SIG-M5 treated with dmso at 0.1 percent for 504 hours (cell line): ENCODE measurements around the gene MYBPH.

Source experiments
- DNase-seq: peaks from one replicate; lab custom pipeline; 2025; ENCODE audit not compliant: unreplicated experiment; lab: John Stamatoyannopoulos, UW

MYBPH gene

GRCh38 chr1:203175237-203175826 is at the start of gene MYBPH:
MYBPH (minus strand) TSS chr1:203175826; CDS start chr1:203175755, 71 bp downstream.
- DNase-seq: no peak

- peak; percentile 29 for DNase-seq
Measured at GRCh38 chr1:203225071-203225470, 49.4 kb upstream of the MYBPH start.

GRCh38 chr1:203223012-203223775 is 47.6 kb upstream of the MYBPH start:
- no peak for DNase-seq

- no peak for DNase-seq
Measured at GRCh38 chr1:203219934-203220333, 44.3 kb upstream of the MYBPH start.

- no peak for DNase-seq
Measured at GRCh38 chr1:203219171-203219570, 43.5 kb upstream of the MYBPH start.

- DNase-seq: no peak
Measured at GRCh38 chr1:203217668-203218067, 42.0 kb upstream of the MYBPH start.

- peak; percentile 20 for DNase-seq
Measured at GRCh38 chr1:203217139-203217655, 41.6 kb upstream of the MYBPH start.

- peak; percentile 72 for DNase-seq
Measured at GRCh38 chr1:203216274-203217138, 40.9 kb upstream of the MYBPH start.

- no peak for DNase-seq
Measured at GRCh38 chr1:203215573-203215972, 39.9 kb upstream of the MYBPH start.

- no peak for DNase-seq
Measured at GRCh38 chr1:203214871-203215270, 39.2 kb upstream of the MYBPH start.

GRCh38 chr1:203213126-203213525 is 37.5 kb upstream of the MYBPH start:
- DNase-seq: no peak

GRCh38 chr1:203211812-203212211 is 36.2 kb upstream of the MYBPH start:
- no peak for DNase-seq

- peak; percentile 18 for DNase-seq
Measured at GRCh38 chr1:203210988-203211387, 35.4 kb upstream of the MYBPH start.

GRCh38 chr1:203210350-203210749 is 34.7 kb upstream of the MYBPH start:
- DNase-seq: no peak

GRCh38 chr1:203208181-203208580 is 32.6 kb upstream of the MYBPH start:
- DNase-seq: no peak

GRCh38 chr1:203207751-203208150 is 32.1 kb upstream of the MYBPH start:
- no peak for DNase-seq

GRCh38 chr1:203206129-203206687 is 30.6 kb upstream of the MYBPH start:
- no peak for DNase-seq

- no peak for DNase-seq
Measured at GRCh38 chr1:203204756-203205155, 29.1 kb upstream of the MYBPH start.

- DNase-seq: peak; percentile 76
Measured at GRCh38 chr1:203202431-203203245, 27.0 kb upstream of the MYBPH start.

GRCh38 chr1:203201516-203202205 is 26.0 kb upstream of the MYBPH start:
- no peak for DNase-seq
